Measurements from ENCODE around the gene PRAF2. TPM values are rescaled to one million over a fixed set of nuclear protein-coding genes. Genes with fewer than 3 reads are reported as not detected.
A peak's percentile ranks its signal among the peaks of the same experiment; 100 is the strongest.

Gene PRAF2
- total RNA-seq, 3 donors from 2014 or later (not counting 1 experiment from before 2014, with no cell fraction given), result 18.1 to 24.8 (median 19.9) TPM

DNA sequence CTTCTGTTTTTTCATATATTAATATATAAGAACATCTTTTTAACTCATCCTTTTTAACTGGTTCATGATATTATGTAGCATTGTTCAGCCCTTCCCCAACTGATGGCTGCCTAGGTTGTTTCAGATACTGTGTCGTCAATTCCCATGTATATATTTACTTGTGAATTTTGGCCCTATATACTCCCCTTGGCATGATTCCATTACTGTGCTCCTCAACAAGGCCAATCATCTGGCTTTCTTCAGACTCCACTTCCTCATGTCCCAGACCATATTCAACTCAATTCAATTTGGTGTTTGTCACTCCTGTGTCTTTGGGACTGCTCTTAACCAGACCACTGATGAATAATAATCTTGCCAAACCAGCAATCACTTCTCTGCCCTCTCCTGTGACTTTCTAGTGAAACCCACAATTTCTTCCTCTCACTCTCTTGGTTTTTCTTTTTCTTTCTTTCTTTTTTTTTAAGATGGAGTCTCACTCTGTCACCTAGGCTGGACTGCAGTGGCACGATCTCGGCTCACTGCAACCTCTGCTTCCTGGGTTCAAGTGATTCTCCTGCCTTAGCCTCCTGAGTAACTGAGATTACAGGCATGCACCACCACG lies 8.6 kb upstream of the PRAF2 start:
- H3K4me1 Mint-ChIP-seq, result peaks cover 7 to 14% of the 10 kb centered on the region in 2 donors
- ATAC-seq (no peak), DNase-seq (no peak)
- intact Hi-C loops (cut with micrococcal nuclease), result no loop called here
- H3K36me3 Mint-ChIP-seq, result no peaks in the 10 kb centered on the region
- H3K27me3 Mint-ChIP-seq (ENCODE audit: low read depth in 2 of 2), result no peaks in the 10 kb centered on the region
- TF ChIP-seq, protein P1, sequence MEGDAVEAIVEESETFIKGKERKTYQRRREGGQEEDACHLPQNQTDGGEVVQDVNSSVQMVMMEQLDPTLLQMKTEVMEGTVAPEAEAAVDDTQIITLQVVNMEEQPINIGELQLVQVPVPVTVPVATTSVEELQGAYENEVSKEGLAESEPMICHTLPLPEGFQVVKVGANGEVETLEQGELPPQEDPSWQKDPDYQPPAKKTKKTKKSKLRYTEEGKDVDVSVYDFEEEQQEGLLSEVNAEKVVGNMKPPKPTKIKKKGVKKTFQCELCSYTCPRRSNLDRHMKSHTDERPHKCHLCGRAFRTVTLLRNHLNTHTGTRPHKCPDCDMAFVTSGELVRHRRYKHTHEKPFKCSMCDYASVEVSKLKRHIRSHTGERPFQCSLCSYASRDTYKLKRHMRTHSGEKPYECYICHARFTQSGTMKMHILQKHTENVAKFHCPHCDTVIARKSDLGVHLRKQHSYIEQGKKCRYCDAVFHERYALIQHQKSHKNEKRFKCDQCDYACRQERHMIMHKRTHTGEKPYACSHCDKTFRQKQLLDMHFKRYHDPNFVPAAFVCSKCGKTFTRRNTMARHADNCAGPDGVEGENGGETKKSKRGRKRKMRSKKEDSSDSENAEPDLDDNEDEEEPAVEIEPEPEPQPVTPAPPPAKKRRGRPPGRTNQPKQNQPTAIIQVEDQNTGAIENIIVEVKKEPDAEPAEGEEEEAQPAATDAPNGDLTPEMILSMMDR (IDR thresholded peaks at IDR 0.05), result no peak
- Histone ChIP-seq H3K9me3 (ENCODE audit: control insufficient read depth, insufficient read depth, low read length) (no peaks in the 10 kb centered on the region), H3K36me3 (ENCODE audit: control insufficient read depth, insufficient read depth, low read length) (no peaks in the 10 kb centered on the region), H3K27me3 (ENCODE audit: control insufficient read depth, insufficient read depth, low read length) (no peaks in the 10 kb centered on the region), H3K4me1 (ENCODE audit: control insufficient read depth, insufficient read depth, low read length) (peaks cover 11% of the 10 kb centered on the region), H3K27ac (ENCODE audit: low read length) (no peak overlapping the region), H3K4me3 (ENCODE audit: low read length) (no peak overlapping the region)
- peak overlapping the region; percentile 1 for H3K4me3 Mint-ChIP-seq
- H3K9me3 Mint-ChIP-seq, result no peaks in the 10 kb centered on the region
- WGBS (ENCODE audit: insufficient coverage), result 93% methylated on average over 4 of the region's 4 CpGs
- H3K27ac Mint-ChIP-seq, result no peak overlapping the region

DNA sequence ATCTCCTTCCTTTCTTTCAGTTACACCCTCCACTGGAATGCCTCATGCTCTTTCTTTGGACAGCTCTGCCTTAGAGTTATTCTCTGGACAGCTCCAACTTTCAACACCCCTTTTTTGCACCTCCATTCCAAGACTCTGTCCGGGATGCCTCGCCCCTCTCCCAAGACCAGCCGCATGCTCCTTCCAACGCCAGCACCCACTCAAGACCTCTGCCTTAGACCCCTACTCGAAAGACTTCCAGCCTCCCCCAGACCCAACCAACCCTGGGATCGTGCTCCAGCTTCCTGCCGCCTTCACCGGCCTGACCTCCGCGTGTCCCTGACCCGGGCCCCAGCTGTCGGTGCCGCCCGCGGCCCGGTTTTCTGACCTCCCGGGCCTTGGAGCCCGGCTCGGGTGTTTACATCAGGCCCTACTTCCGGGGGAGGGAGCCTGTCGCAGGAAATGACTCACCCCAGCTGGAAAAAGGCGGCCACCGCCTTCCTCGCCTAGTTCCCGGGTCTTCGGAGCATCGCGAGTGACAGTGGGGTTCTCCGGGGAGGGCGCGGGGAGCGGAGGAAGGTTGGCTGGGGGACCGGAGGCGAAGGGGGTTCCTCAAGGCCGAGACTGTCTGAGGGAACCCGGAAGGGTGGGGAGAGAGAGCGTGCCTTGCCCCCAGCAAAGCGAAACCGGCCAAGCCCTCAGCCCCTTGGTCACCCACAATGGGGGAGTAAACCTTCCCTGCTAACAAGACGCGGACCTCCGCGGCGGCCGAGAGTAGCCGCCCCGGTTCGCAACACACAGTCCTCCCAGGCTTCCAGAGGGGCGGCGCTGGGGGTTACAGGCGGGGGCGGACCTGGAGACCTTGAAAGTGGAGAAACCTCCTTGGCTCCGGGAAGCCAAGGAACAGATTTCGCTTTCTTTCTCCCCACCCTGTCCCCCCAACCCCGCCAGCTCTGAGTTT lies 6.0 kb upstream of the PRAF2 start, which contains the start of gene WDR45:
Gene WDR45 (minus strand): TSS at position 399 of the 940 bp plus-strand sequence. CDS start 1,792 bp downstream, outside the sequence.
- H3K27me3 ChIP-seq (ENCODE audit: control insufficient read depth, insufficient read depth, low read length), result no peaks in the 10 kb centered on the region
- H3K4me1 Mint-ChIP-seq, result peaks cover 7 to 14% of the 10 kb centered on the region in 2 donors
- TF ChIP-seq, protein P1 (IDR thresholded peaks at IDR 0.05), result no peak
- H3K27ac ChIP-seq (ENCODE audit: low read length), result peak within 1 kb of the TSS; percentile 96
- H3K9me3 ChIP-seq (ENCODE audit: control insufficient read depth, insufficient read depth, low read length), result no peaks in the 10 kb centered on the region
- H3K4me3 ChIP-seq (ENCODE audit: low read length), result peak within 1 kb of the TSS; percentile 82
- H3K4me1 ChIP-seq (ENCODE audit: control insufficient read depth, insufficient read depth, low read length), result peaks cover 11% of the 10 kb centered on the region
- no peaks in the 10 kb centered on the region for H3K27me3 Mint-ChIP-seq (ENCODE audit: low read depth in 2 of 2)
- intact Hi-C loops (cut with micrococcal nuclease), result no loop called here
- H3K9me3 Mint-ChIP-seq, result no peaks in the 10 kb centered on the region
- H3K36me3 ChIP-seq (ENCODE audit: control insufficient read depth, insufficient read depth, low read length), result peaks cover 8% of the 10 kb centered on the region
- H3K36me3 Mint-ChIP-seq, result no peaks in the 10 kb centered on the region
- H3K27ac Mint-ChIP-seq, result peak within 1 kb of the TSS; percentile 90 to 99
- under 1% methylated on average over 53 of the region's 55 CpGs for WGBS (ENCODE audit: insufficient coverage)
- peak; percentile 64 to 84 for DNase-seq
- ATAC-seq, result peak; percentile 80 to 90 (median 83)
- peak within 1 kb of the TSS; percentile 91 for H3K4me3 Mint-ChIP-seq

DNA sequence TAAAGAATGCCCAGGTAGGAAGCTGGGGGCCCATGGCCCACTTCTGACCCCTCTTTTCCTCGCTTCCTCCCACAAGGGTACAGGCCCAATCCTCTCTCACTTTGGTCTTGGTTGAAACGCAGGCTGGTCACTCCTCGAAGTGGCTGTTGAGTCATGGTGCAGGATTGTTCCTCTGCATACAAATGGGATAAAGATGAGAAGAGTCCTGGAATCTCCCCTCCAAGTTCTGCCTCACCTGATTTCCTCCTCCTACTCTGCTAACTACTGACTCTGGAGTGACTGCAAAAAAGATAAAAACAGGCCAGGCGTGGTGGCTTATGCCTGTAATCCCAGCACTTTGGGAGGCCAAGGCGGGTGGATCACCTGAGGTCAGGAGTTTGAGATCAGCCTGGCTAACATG lies 4.1 kb upstream of the PRAF2 start:
- Mint-ChIP-seq H3K36me3 (no peaks in the 10 kb centered on the region), H3K27me3 (ENCODE audit: low read depth in 2 of 2) (no peaks in the 10 kb centered on the region), H3K4me1 (peaks cover 14 to 23% of the 10 kb centered on the region in 2 donors), H3K9me3 (no peaks in the 10 kb centered on the region), H3K27ac (peak overlapping the region; percentile 90 to 99), H3K4me3 (no peak overlapping the region)
- H3K4me3 ChIP-seq (ENCODE audit: low read length), result no peak overlapping the region
- WGBS (ENCODE audit: insufficient coverage), result 90% methylated on average over 4 of the region's 5 CpGs
- H3K4me1 ChIP-seq (ENCODE audit: control insufficient read depth, insufficient read depth, low read length), result peaks cover 26% of the 10 kb centered on the region
- H3K36me3 ChIP-seq (ENCODE audit: control insufficient read depth, insufficient read depth, low read length), result peaks cover 8% of the 10 kb centered on the region
- no peak for ATAC-seq
- no peak overlapping the region for H3K27ac ChIP-seq (ENCODE audit: low read length)
- no peaks in the 10 kb centered on the region for H3K27me3 ChIP-seq (ENCODE audit: control insufficient read depth, insufficient read depth, low read length)
- TF ChIP-seq, protein P1 (IDR thresholded peaks at IDR 0.05), result no peak
- intact Hi-C loops (cut with micrococcal nuclease), result no loop called here
- H3K9me3 ChIP-seq (ENCODE audit: control insufficient read depth, insufficient read depth, low read length), result no peaks in the 10 kb centered on the region
- no peak for DNase-seq

Measured in natural killer cell (primary cell).